ENCODE data around the gene TTN.
A peak's percentile ranks its signal among the peaks of the same experiment; 100 is the strongest.

DNA sequence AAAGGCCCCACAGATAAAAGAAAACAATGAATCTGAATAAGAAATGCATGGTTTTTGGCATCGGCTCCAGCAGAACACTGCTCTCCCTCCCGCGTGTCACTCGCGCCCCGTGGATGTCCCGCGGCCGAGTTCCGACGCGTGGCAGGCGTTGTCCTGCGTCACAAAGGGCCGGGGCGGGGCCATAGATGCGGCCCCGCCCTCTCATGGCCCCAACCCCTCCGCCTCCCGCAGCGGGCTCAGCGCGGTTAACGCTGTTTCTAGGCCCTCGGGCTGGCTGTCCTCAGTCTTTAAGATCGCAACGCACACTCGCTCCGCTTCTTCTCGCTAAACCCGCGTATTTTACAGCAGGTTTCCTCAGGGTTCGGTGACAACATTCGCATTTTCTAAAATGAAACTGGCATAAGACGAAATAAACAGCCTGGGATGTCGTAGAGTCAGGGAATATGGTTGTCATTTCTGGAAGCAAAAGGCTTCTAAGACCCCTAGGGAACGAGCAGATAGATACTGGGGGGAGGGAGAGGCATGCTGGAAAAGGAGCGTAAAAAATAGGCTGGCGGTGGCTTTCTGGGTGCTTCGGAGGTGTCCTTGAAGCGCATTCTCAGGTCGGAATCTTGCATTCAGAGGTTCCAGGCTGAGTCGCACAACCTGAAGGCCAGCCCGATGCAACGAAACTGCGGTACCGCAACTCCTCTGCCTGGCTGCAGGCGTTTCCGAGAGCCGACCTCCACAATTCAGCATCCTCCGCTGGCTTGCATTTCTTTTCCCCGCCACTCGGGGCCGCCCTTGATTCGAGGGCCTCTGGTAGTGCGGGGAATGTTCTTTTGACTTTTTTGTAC lies 328.6 kb downstream of the TTN start, which contains the start of gene FKBP7:
- TF ChIP-seq POLR2AphosphoS5 (IDR thresholded peaks at IDR 0.05) (peak; percentile 76 to 79), POLR2A (IDR thresholded peaks at IDR 0.05) (peak in 3 of 4 donors; percentile 59 to 81 (median 62)), CTCF (IDR thresholded peaks at IDR 0.05) (peak; percentile 61 to 80 (median 74))

Data from upper lobe of left lung (tissue), 4 donors.